Measurements from ENCODE around the gene ARSI. TPM values are rescaled to one million over a fixed set of nuclear protein-coding genes. Genes with fewer than 3 reads are reported as not detected.

The ARSI gene
- total and polyA plus RNA-seq, 2 donors (not counting 3 experiments of a cell fraction or from before 2014, with no cell fraction given), result 0.17 to 0.20 TPM

- FAIRE-seq, result no peak
- no peak overlapping the region for H3K9ac ChIP-seq (replicated peaks; ENCODE audit: extremely low read depth, insufficient read depth, low read length)
- no peak overlapping the region for H3K4me2 ChIP-seq (ENCODE audit: insufficient read depth, low read length)
- no TSS peak for BruUV-seq (replicated peaks)
- CTCF ChIA-PET, result interaction anchor here (1.1 kb wide), 1 partner anchor 25 kb away, joined by 3 read pairs; no protein-coding TSS in a partner anchor
- DNase-seq (ENCODE audit: low read depth, low spot score), result no peak
- TF ChIP-seq EZH2 (IDR thresholded peaks at IDR 0.05; ENCODE audit: borderline replicate concordance, low read depth, low read length, severe bottlenecking) (no peak), POLR2A (IDR thresholded peaks at IDR 0.05; ENCODE audit: low read depth, low read length) (no peak), POLR2AphosphoS5 (IDR thresholded peaks at IDR 0.05; ENCODE audit: insufficient read depth, low read depth, low read length) (no peak), CTCF (IDR thresholded peaks at IDR 0.05; ENCODE audit: extremely low read depth in 1 of 2, insufficient read depth in 1 of 2, low read depth in 1 of 2, low read length in 2 of 2) (no peak), JUN (IDR thresholded peaks at IDR 0.05; ENCODE audit: borderline replicate concordance, insufficient read depth, insufficient read length, low read depth) (no peak), MYC (IDR thresholded peaks at IDR 0.05; ENCODE audit: low read depth, low read length) (no peak), MAX (IDR thresholded peaks at IDR 0.05; ENCODE audit: insufficient read depth, insufficient read length) (no peak), GATA2 (IDR thresholded peaks at IDR 0.05; ENCODE audit: insufficient read depth, insufficient read length, low read depth, low read length) (no peak), FOS (IDR thresholded peaks at IDR 0.05; ENCODE audit: borderline replicate concordance, insufficient read depth, low read length) (no peak)
- H3K4me3 ChIP-seq (replicated peaks in 1 of 3; ENCODE audit: insufficient read depth in 1 of 3, low read depth in 1 of 3, low read length in 3 of 3), result no peak overlapping the region
- H3K4me1 ChIP-seq (ENCODE audit: control insufficient read depth, extremely low read depth, insufficient read depth, low read length), result peaks cover 4% of the 10 kb centered on the region
- no peak overlapping the region for H3K27ac ChIP-seq (ENCODE audit: insufficient read depth, low read depth, low read length)
- H2AFZ ChIP-seq (ENCODE audit: low read depth, low read length), result no peak overlapping the region
- dilution Hi-C loops (cut with MboI; ENCODE audit: extremely low pct_ligation_motif_present, low sequenced_read_pairs), result no loop called here
- H3K27me3 ChIP-seq (ENCODE audit: control insufficient read depth in 2 of 2, insufficient read depth in 2 of 2, low read length in 2 of 2), result peaks cover 2 to 6% of the 10 kb centered on the region in 2 experiments
- intact Hi-C loops (cut with micrococcal nuclease), result no loop called here
- POLR2A ChIA-PET, result no interaction called here
- no peaks in the 10 kb centered on the region for H4K20me1 ChIP-seq (replicated peaks; ENCODE audit: control insufficient read depth, extremely low read depth, insufficient read depth, low read length)
- H3K79me2 ChIP-seq (ENCODE audit: control insufficient read depth, insufficient read depth, low read length), result no peaks in the 10 kb centered on the region
- H3K9me3 ChIP-seq (replicated peaks; ENCODE audit: control insufficient read depth, insufficient read depth, low read length), result no peaks in the 10 kb centered on the region
- no peaks in the 10 kb centered on the region for H3K9me1 ChIP-seq (replicated peaks; ENCODE audit: control insufficient read depth, extremely low read depth, insufficient read depth, low read length)
- no peaks in the 10 kb centered on the region for H3K36me3 ChIP-seq (ENCODE audit: control insufficient read depth in 2 of 2, extremely low read depth in 1 of 2, insufficient read depth in 2 of 2, low read length in 2 of 2)
Observed at GRCh38 chr5:150325426-150325825, 22.7 kb upstream of the ARSI start.

All from endothelial cell of umbilical vein (primary cell).